K562 (cell line): ENCODE results near the gene DKK3. TPM values are rescaled to one million over a fixed set of nuclear protein-coding genes. Genes with fewer than 3 reads are reported as not detected.

Experiments
- ATAC-seq: fragments of 200-7000 bp; cut with Tn5 transposase; 3 replicates; pipeline ENCODE4 v1.9.1; 2020; ENCODE audit warnings: moderate library complexity
- BruUV-seq: library from RNA; stranded (reverse); fragments of 400-500 nt; replicated peaks from 2 replicates; lab custom pipeline; 2021; lab: Mats Ljungman, UMichigan
- CTCF ChIA-PET: fragments of 300-600 bp; formaldehyde crosslinking; extraction: SDS; loops from one replicate; lab custom pipeline; 2021; ENCODE audit warnings: low intra/inter-chr PET ratio; lab: Yijun Ruan, JAX
- POLR2A ChIA-PET: fragments of 300-600, 350-650 bp; sonication (Branson Sonifier 250); formaldehyde crosslinking; extraction: SDS; loops from one replicate; lab custom pipeline; 2021; ENCODE audit warnings: antibody characterized with exemption, inconsistent platforms; lab: Yijun Ruan, JAX
- DNase-seq, 4 experiments: peaks; one replicate each; pipeline versions ENCODE4 v3.0.0 to v3.0.0-alpha.2; 2011 to 2018; ENCODE audit warnings: low spot score in 3 of 4, mixed read lengths in 3 of 4; ENCODE audit errors: extremely low read depth in 1 of 4
- FAIRE-seq: peaks from 2 replicates; lab custom pipeline; 2011; peaks lifted over from hg19 to GRCh38; lab: Jason Lieb, UNC
- H2AFZ ChIP-seq: 2 replicates; pipeline ENCODE4 v1.6.0; 2011; ENCODE audit warnings: low read depth, low read length, control low read depth, inconsistent platforms
- H3K27ac ChIP-seq: fragments of 200-600 bp; 3 replicates; pipeline ENCODE4 v1.8.0; 2011; ENCODE audit warnings: low read depth, mild to moderate bottlenecking, control low read depth, inconsistent platforms, low read length, moderate library complexity, mixed read lengths; ENCODE audit errors: extremely low read depth
- H3K27me3 ChIP-seq, 2 experiments: fragments of 300-600 bp in 1 of 2; 2 replicates in 1 of 2; 3 replicates in 1 of 2; pipeline versions ENCODE4 v1.6.0 to v1.8.0; 2011; ENCODE audit warnings: inconsistent platforms in 2 of 2, low read length in 2 of 2, mild to moderate bottlenecking in 1 of 2, mixed read lengths in 1 of 2, moderate library complexity in 1 of 2; ENCODE audit not compliant: control insufficient read depth in 2 of 2, insufficient read depth in 2 of 2
- H3K36me3 ChIP-seq: fragments of 300-600 bp; 3 replicates; pipeline ENCODE4 v1.8.0; 2011; ENCODE audit warnings: mild to moderate bottlenecking, low read length, inconsistent platforms; ENCODE audit not compliant: control insufficient read depth, insufficient read depth
- H3K4me1 ChIP-seq, 2 experiments: fragments of 200-600 bp in 1 of 2; replicated peaks in 1 of 2; 2 replicates in 1 of 2; 3 replicates in 1 of 2; pipeline versions ENCODE4 v1.5.1 to v1.8.0; 2011; ENCODE audit warnings: inconsistent platforms in 2 of 2, low read length in 2 of 2, mild to moderate bottlenecking in 1 of 2, mixed read lengths in 1 of 2, moderate library complexity in 1 of 2; ENCODE audit not compliant: control insufficient read depth in 2 of 2, insufficient read depth in 2 of 2
- H3K4me2 ChIP-seq: 2 replicates; pipeline ENCODE4 v1.6.1; 2011; ENCODE audit warnings: low read length, control low read depth, inconsistent platforms, mixed read lengths; ENCODE audit not compliant: insufficient read depth
- H3K4me3 ChIP-seq: fragments of 200-600 bp; sonication (generic), shearing (Covaris generic); 2 replicates; pipeline ENCODE4 v1.5.1; 2016; ENCODE audit warnings: control low read depth, inconsistent platforms
- H3K79me2 ChIP-seq: fragments of 200-600 bp; 3 replicates; pipeline ENCODE4 v1.8.0; 2011; ENCODE audit warnings: low read length, inconsistent platforms; ENCODE audit not compliant: control insufficient read depth, insufficient read depth
- H3K9ac ChIP-seq, 2 experiments: 2 replicates each; pipeline versions ENCODE4 v1.6.0 to v1.6.1; 2011; ENCODE audit warnings: low read depth in 2 of 2, low read length in 2 of 2, control low read depth in 1 of 2, inconsistent platforms in 1 of 2, mild to moderate bottlenecking in 1 of 2, mixed read lengths in 1 of 2; ENCODE audit not compliant: insufficient read depth in 1 of 2
- H3K9me1 ChIP-seq: one replicate; pipeline ENCODE4 v1.6.0; 2011; ENCODE audit warnings: inconsistent platforms, mild to moderate bottlenecking, low read length, moderate library complexity; ENCODE audit not compliant: control insufficient read depth, insufficient read depth
- H3K9me3 ChIP-seq: replicated peaks from 2 replicates; pipeline ENCODE4 v1.5.1; 2011; ENCODE audit warnings: low read depth, low read length, inconsistent platforms; ENCODE audit not compliant: control insufficient read depth, insufficient read depth
- H4K20me1 ChIP-seq: replicated peaks from 2 replicates; pipeline ENCODE4 v1.6.1; 2011; ENCODE audit warnings: low read length, inconsistent platforms, mixed read lengths; ENCODE audit not compliant: control insufficient read depth, insufficient read depth
- MEIS2 ChIP-seq: fragments of 450-650 bp; IDR thresholded peaks from 2 replicates; pipeline ENCODE4 v1.6.1; 2014; ENCODE audit warnings: mild to moderate bottlenecking; ENCODE audit not compliant: partially characterized antibody
- POLR2G ChIP-seq: fragments of 200-400 bp; formaldehyde crosslinking; IDR thresholded peaks from 2 replicates; pipeline ENCODE4 v1.6.1; 2017; ENCODE audit warnings: low read depth, mild to moderate bottlenecking, antibody characterized with exemption, low read length, moderate library complexity
- SP1 ChIP-seq: sonication (generic); formaldehyde crosslinking; IDR thresholded peaks from 2 replicates; pipeline ENCODE4 v1.8.1; 2022; ENCODE audit warnings: mild to moderate bottlenecking, missing genetic modification reagents
- ZNF175 ChIP-seq: fragments of 200-800 bp; sonication (Bioruptor generic); IDR thresholded peaks from 2 replicates; pipeline ENCODE4 v1.6.1; 2016; ENCODE audit warnings: low read depth, mild to moderate bottlenecking, missing genetic modification characterization, missing compliant biosample characterization
- WGBS: fragments of 100-300 bp; shearing (Covaris generic); methylation state at CpG from one replicate; pipeline ENCODE4 v1.1.6; 2016; ENCODE audit warnings: low coverage, mixed read lengths; ENCODE audit not compliant: insufficient coverage; ENCODE audit errors: missing lambda C conversion rate; 5-methylcytosine and 5-hydroxymethylcytosine counted together
- in situ Hi-C: fragments of 300-500 bp; cut with MboI; formaldehyde crosslinking; loops from 4 replicates; pipeline ENCODE4 v1.15.0; 2018; ENCODE audit warnings: inconsistent platforms, mixed read lengths
- intact Hi-C: fragments of 100-400 bp; cut with micrococcal nuclease; formaldehyde crosslinking; loops from 2 replicates; pipeline ENCODE4 v1.14.2; 2022
- polyA plus RNA-seq, 8 experiments: library from polyadenylated mRNA; depleted of rRNA in 4 of 8; stranded (reverse) in 5 of 8; unstranded in 3 of 8; fragments of >200 nt; fragmentation: Nextera tagmentation in 2 of 8; fragmentation: Illumina TruSeq in 1 of 8; extraction: Ambion mirVana in 2 of 8; extraction: Trizol in 1 of 8; gene quantifications; 2 replicates each; pipeline versions ENCODE4 v1.2.1 to v1.2.3, GENCODE V29; 2011 to 2014; ENCODE audit warnings: inconsistent platforms in 1 of 8, missing spikeins in 1 of 8
- total RNA-seq, 7 experiments: library from RNA; depleted of rRNA in 6 of 7; stranded (reverse); fragments of >200 nt in 6 of 7; fragmentation: Illumina TruSeq in 2 of 7; extraction: Trizol in 2 of 7; gene quantifications; 2 replicates each; pipeline versions ENCODE4 v1.2.1 to v1.2.3, GENCODE V29; 2011 to 2021; ENCODE audit warnings: low replicate concordance in 1 of 7

The DKK3 gene
- total and polyA plus RNA-seq, 9 of the 15 experiments (the other 6 are each of a cell fraction or from before 2014, with no cell fraction given), result 0.14 to 0.85 (median 0.38) TPM; not detected in 6

GRCh38 chr11:11965192-11965591 lies 43.2 kb downstream of the DKK3 start:
- peaks cover 10% of the 10 kb centered on the region; the same call in 1 of the 2 replicates for H4K20me1 ChIP-seq
- H3K4me2 ChIP-seq, result no peak overlapping the region
- H3K36me3 ChIP-seq, result no peaks in the 10 kb centered on the region
- ChIA-PET CTCF (no interaction called here), POLR2A (interaction anchor here (0.6 to 1.2 kb wide), 6 partner anchors 8 to 612 kb away, joined by 3 to 4 read pairs (median 3); no protein-coding TSS in a partner anchor)
- peaks cover 28 to 65% of the 10 kb centered on the region in 2 experiments for H3K27me3 ChIP-seq
- ATAC-seq (no peak), DNase-seq (no peak), FAIRE-seq (no peak)
- peaks cover 0 to 12% of the 10 kb centered on the region in 2 experiments; a peak in 2 of 5 replicates for H3K4me1 ChIP-seq
- no peak overlapping the region for H3K4me3 ChIP-seq
- no peak overlapping the region for H2AFZ ChIP-seq
- H3K9me1 ChIP-seq, result no peaks in the 10 kb centered on the region
- no peak overlapping the region for H3K9ac ChIP-seq
- WGBS, result 8% methylated on average over 3 of the region's 3 CpGs
- BruUV-seq, result no TSS peak
- H3K79me2 ChIP-seq, result no peaks in the 10 kb centered on the region
- TF ChIP-seq SP1 (CRISPR knock-in tag) (no peak), MEIS2 (peak; percentile 24)
- intact Hi-C loops, result loop anchor here (5.0 kb wide), 1 partner anchor 77 kb away; no protein-coding TSS in a partner anchor
- no peak overlapping the region for H3K27ac ChIP-seq
- in situ Hi-C loops, result no loop called here
- H3K9me3 ChIP-seq, result no peaks in the 10 kb centered on the region

GRCh38 chr11:11964774-11965150 lies 43.7 kb downstream of the DKK3 start:
- no TSS peak for BruUV-seq
- H3K27me3 ChIP-seq, result peaks cover 27 to 60% of the 10 kb centered on the region in 2 experiments
- ATAC-seq (no peak), FAIRE-seq (no peak), DNase-seq (no peak)
- H3K9me3 ChIP-seq, result no peaks in the 10 kb centered on the region
- H3K79me2 ChIP-seq, result no peaks in the 10 kb centered on the region
- in situ Hi-C loops, result no loop called here
- H2AFZ ChIP-seq, result no peak overlapping the region
- H4K20me1 ChIP-seq, result peaks cover 10% of the 10 kb centered on the region; the same call in 1 of the 2 replicates
- H3K9me1 ChIP-seq, result no peaks in the 10 kb centered on the region
- WGBS, result 2% methylated on average over 5 of the region's 5 CpGs
- H3K4me2 ChIP-seq, result no peak overlapping the region
- CTCF ChIA-PET, result no interaction called here
- H3K9ac ChIP-seq, result no peak overlapping the region
- H3K27ac ChIP-seq, result no peak overlapping the region
- POLR2A ChIA-PET, result interaction anchor here (0.6 to 1.3 kb wide), 6 partner anchors 9 to 46 kb away, joined by 3 to 4 read pairs (median 3); no protein-coding TSS in a partner anchor
- H3K4me3 ChIP-seq, result no peak overlapping the region
- intact Hi-C loops, result loop anchor here (5.0 kb wide), 2 partner anchors 78 to 167 kb away; no protein-coding TSS in a partner anchor
- no peaks in the 10 kb centered on the region for H3K36me3 ChIP-seq
- TF ChIP-seq POLR2G, result 0 out of 2 replicates have a peak, but pooled peaks have one; percentile 16
- no peak for TF ChIP-seq ZNF175 (CRISPR knock-in tag)
- H3K4me1 ChIP-seq, result peaks cover 0 to 11% of the 10 kb centered on the region in 2 experiments; a peak in 2 of 5 replicates
